Tibial nerve (tissue), 4 donors: ENCODE results near the gene ZSWIM9. TPM values are rescaled to one million over a fixed set of nuclear protein-coding genes. Genes with fewer than 3 reads are reported as not detected.
"Not testable (repeated sequence)": the region's sequence is repeated elsewhere in the genome, so short reads cannot be mapped to it uniquely, and the experiment has no call there.

Experiments used
- DNase-seq, 2 donors: peaks; one replicate each; pipeline ENCODE4 v3.0.0-alpha.2; 2019; ENCODE audit warnings: low spot score in 2 of 2
- H3K27ac ChIP-seq, 4 donors: fragments of 200-600 bp; sonication (generic) in 3 of 4; one replicate each; pipeline ENCODE4 v1.5.1; 2017 to 2019; ENCODE audit warnings: mild to moderate bottlenecking in 1 of 4
- H3K27me3 ChIP-seq, 2 donors: fragments of 200-600 bp; sonication (generic) in 1 of 2; one replicate each; pipeline versions ENCODE4 v1.5.1 to v1.6.0; 2017 to 2019
- H3K36me3 ChIP-seq, 3 donors: fragments of 200-600 bp; sonication (generic); one replicate each; pipeline ENCODE4 v1.5.1; 2018 to 2019
- H3K4me1 ChIP-seq, 4 donors: fragments of 200-600 bp; sonication (generic) in 3 of 4; one replicate each; pipeline ENCODE4 v1.5.1; 2017 to 2019
- H3K4me3 ChIP-seq, 4 donors: fragments of 200-600 bp; sonication (generic) in 3 of 4; one replicate each; pipeline ENCODE4 v1.5.1; 2017 to 2019; ENCODE audit warnings: mild to moderate bottlenecking in 1 of 4, moderate library complexity in 1 of 4
- H3K9me3 ChIP-seq, 4 donors: fragments of 200-600 bp; sonication (generic) in 3 of 4; one replicate each; pipeline ENCODE4 v1.5.1; 2017 to 2019
- CTCF ChIP-seq, 5 experiments: fragments of 200-600 bp in 3 of 5; fragments of 450-650 bp in 2 of 5; sonication (generic) in 3 of 5; IDR thresholded peaks; one replicate each; pipeline ENCODE4 v1.5.1; 2016 to 2019; ENCODE audit warnings: antibody characterized with exemption in 5 of 5, mild to moderate bottlenecking in 3 of 5, moderate library complexity in 2 of 5
- EP300 ChIP-seq, 2 donors: sonication (generic); formaldehyde crosslinking; IDR thresholded peaks; one replicate each; pipeline ENCODE4 v1.6.1; 2017; ENCODE audit warnings: antibody characterized with exemption in 2 of 2, mild to moderate bottlenecking in 1 of 2
- POLR2A ChIP-seq, 2 donors: fragments of 450-650 bp; IDR thresholded peaks; one replicate each; pipeline ENCODE4 v1.6.1; 2017; ENCODE audit warnings: antibody characterized with exemption in 2 of 2, mild to moderate bottlenecking in 2 of 2, moderate library complexity in 2 of 2
- WGBS, 2 donors: methylation state at CpG; one replicate each; pipeline ENCODE4 v1.1.5; 2018; 5-methylcytosine and 5-hydroxymethylcytosine counted together
- total RNA-seq, 4 donors: library from RNA; depleted of rRNA; stranded (reverse); fragments of >200 nt; gene quantifications; one replicate each; pipeline ENCODE4 v1.1.0, GENCODE V29; 2016

Gene ZSWIM9
- total RNA-seq, 4 donors from 2014 or later: 5.9 to 8.4 (median 6.8) TPM

GRCh38 chr19:48218997-48219396, 48.5 kb downstream of the ZSWIM9 start:
- TF ChIP-seq CTCF (IDR thresholded peaks at IDR 0.05) (no peak), POLR2A (IDR thresholded peaks at IDR 0.05) (no peak), EP300 (IDR thresholded peaks at IDR 0.05) (no peak)
- Histone ChIP-seq H3K27ac (no peak overlapping the region), H3K36me3 (peaks cover 0 to 78% (median 0%) of the 10 kb centered on the region in 3 donors), H3K9me3 (no peaks in the 10 kb centered on the region), H3K4me1 (no peaks in the 10 kb centered on the region), H3K4me3 (no peak overlapping the region), H3K27me3 (no peaks in the 10 kb centered on the region)
- 82 to 84% methylated on average over 6 of the region's 6 CpGs for WGBS, 2 donors
- no peak for DNase-seq

DNA sequence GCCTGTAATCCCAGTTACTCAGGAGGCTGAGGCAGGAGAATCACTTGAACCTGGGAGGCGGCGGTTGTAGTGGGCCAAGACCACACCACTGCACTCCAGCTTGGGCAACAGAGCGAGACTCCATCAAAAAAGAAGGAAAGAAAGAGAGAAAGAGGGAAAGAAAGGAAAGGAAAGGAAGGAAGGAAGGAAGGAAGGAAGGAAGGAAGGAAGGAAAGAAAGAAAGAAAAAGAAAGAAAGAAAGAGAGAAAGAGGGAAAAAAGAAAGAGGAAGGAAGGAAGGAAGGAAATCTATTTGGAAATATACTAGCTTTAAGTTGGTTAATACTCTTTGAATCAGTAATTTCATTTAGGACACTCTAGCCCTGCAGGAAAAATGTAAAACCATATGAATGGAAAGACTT, 50.3 kb downstream of the ZSWIM9 start:
- H3K4me3 ChIP-seq, H3K27ac ChIP-seq, H3K9me3 ChIP-seq, DNase-seq, H3K4me1 ChIP-seq, H3K27me3 ChIP-seq: not testable (repeated sequence)
- 94 to 100% methylated on average over 3 of the region's 3 CpGs for WGBS, 2 donors
- peaks cover 0 to 77% (median 0%) of the 10 kb centered on the region in 3 donors for H3K36me3 ChIP-seq

DNA sequence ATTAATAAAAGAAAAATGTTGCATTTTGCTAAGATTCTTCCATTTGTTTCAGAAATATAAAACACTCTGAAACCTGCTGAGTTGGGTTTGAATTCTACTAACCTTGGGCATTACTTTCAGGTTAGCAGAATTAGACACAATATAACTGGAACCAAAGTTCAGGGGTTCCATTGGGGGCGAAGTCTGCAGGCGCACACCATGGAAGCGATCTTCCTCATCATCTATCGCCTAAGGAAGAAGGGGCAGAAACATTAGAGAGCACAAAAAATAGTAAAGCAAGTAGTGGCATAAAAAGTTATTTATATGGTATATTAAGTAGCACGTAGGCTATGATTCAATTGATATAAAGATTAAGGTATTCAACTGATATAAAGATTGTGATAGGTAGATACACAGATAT, 51.1 kb downstream of the ZSWIM9 start:
- Histone ChIP-seq H3K4me3 (no peak overlapping the region), H3K36me3 (peaks cover 0 to 79% (median 0%) of the 10 kb centered on the region in 3 donors), H3K4me1 (no peaks in the 10 kb centered on the region), H3K9me3 (no peaks in the 10 kb centered on the region), H3K27me3 (no peaks in the 10 kb centered on the region), H3K27ac (no peak overlapping the region)
- 96 to 97% methylated on average over 5 of the region's 5 CpGs for WGBS, 2 donors
- no peak for DNase-seq
- no peak for TF ChIP-seq POLR2A (IDR thresholded peaks at IDR 0.05)
- no peak for TF ChIP-seq CTCF (IDR thresholded peaks at IDR 0.05)
- no peak for TF ChIP-seq EP300 (IDR thresholded peaks at IDR 0.05)

- no peak for DNase-seq
- Histone ChIP-seq H3K4me1 (no peaks in the 10 kb centered on the region), H3K27me3 (no peaks in the 10 kb centered on the region), H3K36me3 (peaks cover 0 to 93% (median 14%) of the 10 kb centered on the region in 3 donors), H3K9me3 (no peaks in the 10 kb centered on the region), H3K4me3 (no peak overlapping the region), H3K27ac (no peak overlapping the region)
- 85 to 89% methylated on average over 19 of the region's 19 CpGs for WGBS, 2 donors
- TF ChIP-seq POLR2A (IDR thresholded peaks at IDR 0.05): no peak
- TF ChIP-seq EP300 (IDR thresholded peaks at IDR 0.05): no peak
These were observed 60.2 kb downstream of the ZSWIM9 start for GRCh38 chr19:48230555-48231129.

- Histone ChIP-seq H3K9me3 (no peaks in the 10 kb centered on the region), H3K36me3 (peaks cover 0 to 86% (median 20%) of the 10 kb centered on the region in 3 donors), H3K27me3 (no peaks in the 10 kb centered on the region), H3K4me3 (no peak overlapping the region), H3K4me1 (no peaks in the 10 kb centered on the region), H3K27ac (no peak overlapping the region)
- TF ChIP-seq POLR2A (IDR thresholded peaks at IDR 0.05): no peak
- no peak for TF ChIP-seq CTCF (IDR thresholded peaks at IDR 0.05)
- TF ChIP-seq EP300 (IDR thresholded peaks at IDR 0.05): no peak
- WGBS, 2 donors: 79 to 86% methylated on average over 3 of the region's 3 CpGs
- no peak for DNase-seq
These were observed 66.6 kb downstream of the ZSWIM9 start for GRCh38 chr19:48237057-48237456.

DNA sequence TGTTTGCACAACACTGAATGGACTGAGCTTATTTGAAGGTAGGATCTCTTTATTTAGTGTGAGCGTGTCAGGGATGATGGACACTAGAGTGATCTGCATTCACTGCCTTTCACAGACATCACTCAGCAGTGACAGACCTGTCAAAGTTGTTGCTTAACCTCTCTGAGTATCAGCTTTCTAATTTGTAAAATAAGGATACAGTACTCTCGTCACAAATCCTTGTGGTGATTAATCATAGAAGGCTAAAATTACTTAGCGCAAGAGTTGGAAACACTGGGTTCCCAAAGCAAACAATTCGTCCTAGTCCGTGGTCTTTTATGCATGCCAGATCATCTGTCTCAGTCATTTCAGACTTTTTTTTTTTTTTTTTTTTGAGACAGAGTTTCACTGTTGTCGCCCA, 68.6 kb downstream of the ZSWIM9 start:
- Histone ChIP-seq H3K36me3 (peaks cover 0 to 73% (median 10%) of the 10 kb centered on the region in 3 donors), H3K4me3 (no peak overlapping the region), H3K9me3 (no peaks in the 10 kb centered on the region), H3K27ac (no peak overlapping the region), H3K27me3 (no peaks in the 10 kb centered on the region), H3K4me1 (no peaks in the 10 kb centered on the region)
- WGBS, 2 donors: 78 to 84% methylated on average over 6 of the region's 6 CpGs
- TF ChIP-seq CTCF (IDR thresholded peaks at IDR 0.05): no peak
- TF ChIP-seq POLR2A (IDR thresholded peaks at IDR 0.05): no peak
- TF ChIP-seq EP300 (IDR thresholded peaks at IDR 0.05): no peak
- no peak for DNase-seq
